H1 (cell line): Measurements from ENCODE around the gene RHEX. TPM values are rescaled to one million over a fixed set of nuclear protein-coding genes. Genes with fewer than 3 reads are reported as not detected.

ENCODE experiments used
- ASH2L ChIP-seq: fragments of 200-600, 300-600 bp; sonication (generic); IDR thresholded peaks from one replicate; pipeline ENCODE4 v1.7.1; 2017; ENCODE audit warnings: low read length
- BCL11A ChIP-seq, 2 experiments: IDR thresholded peaks; one replicate each; pipeline ENCODE4 v1.6.1; 2011; ENCODE audit warnings: low read depth in 2 of 2, low read length in 2 of 2, mild to moderate bottlenecking in 2 of 2
- CHD1 ChIP-seq: IDR thresholded peaks from 2 replicates; pipeline ENCODE4 v1.6.1; 2012; ENCODE audit warnings: low read depth, low read length, improper control_type of control experiment
- CHD2 ChIP-seq: IDR thresholded peaks from 2 replicates; pipeline ENCODE4 v1.6.1; 2012; ENCODE audit warnings: low read length, improper control_type of control experiment
- GABPA ChIP-seq: IDR thresholded peaks from 2 replicates; pipeline ENCODE4 v1.6.1; 2011; ENCODE audit warnings: mild to moderate bottlenecking, low read length, moderate library complexity, borderline replicate concordance; ENCODE audit not compliant: insufficient read depth
- JUN ChIP-seq: IDR thresholded peaks from 2 replicates; pipeline ENCODE4 v1.6.1; 2011; ENCODE audit warnings: low read depth, mild to moderate bottlenecking, improper control_type of control experiment, low read length
- NANOG ChIP-seq: IDR thresholded peaks from 2 replicates; pipeline ENCODE4 v1.6.1; 2011; ENCODE audit warnings: low read length, low read depth, mild to moderate bottlenecking, inconsistent platforms; ENCODE audit not compliant: insufficient read depth, poor library complexity, severe bottlenecking
- POLR2A ChIP-seq, 2 experiments: IDR thresholded peaks; 1 replicate in 1 of 2; 2 replicates in 1 of 2; pipeline ENCODE4 v1.6.1; 2011; ENCODE audit warnings: low read depth in 2 of 2, low read length in 2 of 2, mild to moderate bottlenecking in 2 of 2; ENCODE audit errors: control extremely low read depth in 1 of 2
- SIRT6 ChIP-seq: IDR thresholded peaks from one replicate; pipeline ENCODE4 v1.7.1; 2012; ENCODE audit warnings: low read length, inconsistent platforms
- polyA plus RNA-seq, 7 experiments: library from polyadenylated mRNA; depleted of rRNA in 3 of 7; stranded (reverse) in 5 of 7; unstranded in 2 of 7; fragments of >200 nt in 5 of 7; fragments of 200-250 nt in 2 of 7; gene quantifications; 1 replicate in 5 of 7; 2 replicates in 1 of 7; 4 replicates in 1 of 7; pipeline versions ENCODE4 v1.2.1 to v1.2.3, GENCODE V29; 2011 to 2013; ENCODE audit warnings: missing spikeins in 2 of 7, mixed read lengths in 2 of 7
- total RNA-seq: library from RNA; stranded (reverse); fragmentation: NEBNext Ultra II Directional; extraction: Animal tissue kit (Norgen Biotek cat#: 25700); gene quantifications from 2 replicates; pipeline ENCODE4 v1.2.1, GENCODE V29; 2021
- TF ChIP-seq, protein P1 (sequence below): fragments of 300-600 bp; sonication (generic); IDR thresholded peaks from 2 replicates; pipeline ENCODE4 v1.7.1; 2012; ENCODE audit warnings: low read length, moderate library complexity, mild to moderate bottlenecking, inconsistent platforms; ENCODE audit not compliant: insufficient replicate concordance
- TF ChIP-seq, protein P2 (sequence below): IDR thresholded peaks from 2 replicates; pipeline ENCODE4 v1.6.1; 2012; ENCODE audit warnings: low read length, inconsistent platforms

The RHEX gene
- total and polyA plus RNA-seq, 2 of the 8 experiments (the other 6 are each of a cell fraction or from before 2014, with no cell fraction given): not detected

GRCh38 chr1:206131037-206131436 lies 78.1 kb downstream of the RHEX start (continued):
- TF ChIP-seq, protein P1, sequence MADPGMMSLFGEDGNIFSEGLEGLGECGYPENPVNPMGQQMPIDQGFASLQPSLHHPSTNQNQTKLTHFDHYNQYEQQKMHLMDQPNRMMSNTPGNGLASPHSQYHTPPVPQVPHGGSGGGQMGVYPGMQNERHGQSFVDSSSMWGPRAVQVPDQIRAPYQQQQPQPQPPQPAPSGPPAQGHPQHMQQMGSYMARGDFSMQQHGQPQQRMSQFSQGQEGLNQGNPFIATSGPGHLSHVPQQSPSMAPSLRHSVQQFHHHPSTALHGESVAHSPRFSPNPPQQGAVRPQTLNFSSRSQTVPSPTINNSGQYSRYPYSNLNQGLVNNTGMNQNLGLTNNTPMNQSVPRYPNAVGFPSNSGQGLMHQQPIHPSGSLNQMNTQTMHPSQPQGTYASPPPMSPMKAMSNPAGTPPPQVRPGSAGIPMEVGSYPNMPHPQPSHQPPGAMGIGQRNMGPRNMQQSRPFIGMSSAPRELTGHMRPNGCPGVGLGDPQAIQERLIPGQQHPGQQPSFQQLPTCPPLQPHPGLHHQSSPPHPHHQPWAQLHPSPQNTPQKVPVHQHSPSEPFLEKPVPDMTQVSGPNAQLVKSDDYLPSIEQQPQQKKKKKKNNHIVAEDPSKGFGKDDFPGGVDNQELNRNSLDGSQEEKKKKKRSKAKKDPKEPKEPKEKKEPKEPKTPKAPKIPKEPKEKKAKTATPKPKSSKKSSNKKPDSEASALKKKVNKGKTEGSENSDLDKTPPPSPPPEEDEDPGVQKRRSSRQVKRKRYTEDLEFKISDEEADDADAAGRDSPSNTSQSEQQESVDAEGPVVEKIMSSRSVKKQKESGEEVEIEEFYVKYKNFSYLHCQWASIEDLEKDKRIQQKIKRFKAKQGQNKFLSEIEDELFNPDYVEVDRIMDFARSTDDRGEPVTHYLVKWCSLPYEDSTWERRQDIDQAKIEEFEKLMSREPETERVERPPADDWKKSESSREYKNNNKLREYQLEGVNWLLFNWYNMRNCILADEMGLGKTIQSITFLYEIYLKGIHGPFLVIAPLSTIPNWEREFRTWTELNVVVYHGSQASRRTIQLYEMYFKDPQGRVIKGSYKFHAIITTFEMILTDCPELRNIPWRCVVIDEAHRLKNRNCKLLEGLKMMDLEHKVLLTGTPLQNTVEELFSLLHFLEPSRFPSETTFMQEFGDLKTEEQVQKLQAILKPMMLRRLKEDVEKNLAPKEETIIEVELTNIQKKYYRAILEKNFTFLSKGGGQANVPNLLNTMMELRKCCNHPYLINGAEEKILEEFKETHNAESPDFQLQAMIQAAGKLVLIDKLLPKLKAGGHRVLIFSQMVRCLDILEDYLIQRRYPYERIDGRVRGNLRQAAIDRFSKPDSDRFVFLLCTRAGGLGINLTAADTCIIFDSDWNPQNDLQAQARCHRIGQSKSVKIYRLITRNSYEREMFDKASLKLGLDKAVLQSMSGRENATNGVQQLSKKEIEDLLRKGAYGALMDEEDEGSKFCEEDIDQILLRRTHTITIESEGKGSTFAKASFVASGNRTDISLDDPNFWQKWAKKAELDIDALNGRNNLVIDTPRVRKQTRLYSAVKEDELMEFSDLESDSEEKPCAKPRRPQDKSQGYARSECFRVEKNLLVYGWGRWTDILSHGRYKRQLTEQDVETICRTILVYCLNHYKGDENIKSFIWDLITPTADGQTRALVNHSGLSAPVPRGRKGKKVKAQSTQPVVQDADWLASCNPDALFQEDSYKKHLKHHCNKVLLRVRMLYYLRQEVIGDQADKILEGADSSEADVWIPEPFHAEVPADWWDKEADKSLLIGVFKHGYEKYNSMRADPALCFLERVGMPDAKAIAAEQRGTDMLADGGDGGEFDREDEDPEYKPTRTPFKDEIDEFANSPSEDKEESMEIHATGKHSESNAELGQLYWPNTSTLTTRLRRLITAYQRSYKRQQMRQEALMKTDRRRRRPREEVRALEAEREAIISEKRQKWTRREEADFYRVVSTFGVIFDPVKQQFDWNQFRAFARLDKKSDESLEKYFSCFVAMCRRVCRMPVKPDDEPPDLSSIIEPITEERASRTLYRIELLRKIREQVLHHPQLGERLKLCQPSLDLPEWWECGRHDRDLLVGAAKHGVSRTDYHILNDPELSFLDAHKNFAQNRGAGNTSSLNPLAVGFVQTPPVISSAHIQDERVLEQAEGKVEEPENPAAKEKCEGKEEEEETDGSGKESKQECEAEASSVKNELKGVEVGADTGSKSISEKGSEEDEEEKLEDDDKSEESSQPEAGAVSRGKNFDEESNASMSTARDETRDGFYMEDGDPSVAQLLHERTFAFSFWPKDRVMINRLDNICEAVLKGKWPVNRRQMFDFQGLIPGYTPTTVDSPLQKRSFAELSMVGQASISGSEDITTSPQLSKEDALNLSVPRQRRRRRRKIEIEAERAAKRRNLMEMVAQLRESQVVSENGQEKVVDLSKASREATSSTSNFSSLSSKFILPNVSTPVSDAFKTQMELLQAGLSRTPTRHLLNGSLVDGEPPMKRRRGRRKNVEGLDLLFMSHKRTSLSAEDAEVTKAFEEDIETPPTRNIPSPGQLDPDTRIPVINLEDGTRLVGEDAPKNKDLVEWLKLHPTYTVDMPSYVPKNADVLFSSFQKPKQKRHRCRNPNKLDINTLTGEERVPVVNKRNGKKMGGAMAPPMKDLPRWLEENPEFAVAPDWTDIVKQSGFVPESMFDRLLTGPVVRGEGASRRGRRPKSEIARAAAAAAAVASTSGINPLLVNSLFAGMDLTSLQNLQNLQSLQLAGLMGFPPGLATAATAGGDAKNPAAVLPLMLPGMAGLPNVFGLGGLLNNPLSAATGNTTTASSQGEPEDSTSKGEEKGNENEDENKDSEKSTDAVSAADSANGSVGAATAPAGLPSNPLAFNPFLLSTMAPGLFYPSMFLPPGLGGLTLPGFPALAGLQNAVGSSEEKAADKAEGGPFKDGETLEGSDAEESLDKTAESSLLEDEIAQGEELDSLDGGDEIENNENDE: no peak
- TF ChIP-seq NANOG: no peak
- no peak for TF ChIP-seq BCL11A (IDR thresholded peaks at IDR 0.05; ENCODE audit: low read depth in 2 of 2, low read length in 2 of 2)
- TF ChIP-seq POLR2A (IDR thresholded peaks at IDR 0.05; ENCODE audit: control extremely low read depth in 1 of 2, low read depth in 2 of 2, low read length in 2 of 2): no peak
- no peak for TF ChIP-seq CHD1
- TF ChIP-seq CHD2: no peak
- TF ChIP-seq JUN: no peak
- TF ChIP-seq GABPA: no peak
- TF ChIP-seq, protein P2, sequence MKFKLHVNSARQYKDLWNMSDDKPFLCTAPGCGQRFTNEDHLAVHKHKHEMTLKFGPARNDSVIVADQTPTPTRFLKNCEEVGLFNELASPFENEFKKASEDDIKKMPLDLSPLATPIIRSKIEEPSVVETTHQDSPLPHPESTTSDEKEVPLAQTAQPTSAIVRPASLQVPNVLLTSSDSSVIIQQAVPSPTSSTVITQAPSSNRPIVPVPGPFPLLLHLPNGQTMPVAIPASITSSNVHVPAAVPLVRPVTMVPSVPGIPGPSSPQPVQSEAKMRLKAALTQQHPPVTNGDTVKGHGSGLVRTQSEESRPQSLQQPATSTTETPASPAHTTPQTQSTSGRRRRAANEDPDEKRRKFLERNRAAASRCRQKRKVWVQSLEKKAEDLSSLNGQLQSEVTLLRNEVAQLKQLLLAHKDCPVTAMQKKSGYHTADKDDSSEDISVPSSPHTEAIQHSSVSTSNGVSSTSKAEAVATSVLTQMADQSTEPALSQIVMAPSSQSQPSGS: no peak
- TF ChIP-seq ASH2L: no peak
- no peak for TF ChIP-seq SIRT6
